HG03457 (cell line): ENCODE data around the gene ZNF284.
"Not testable (repeated sequence)": the region's sequence is repeated elsewhere in the genome, so short reads cannot be mapped to it uniquely, and the experiment has no call there.

Experiments
- ATAC-seq: cut with Tn5 transposase; IDR thresholded peaks from one replicate; pipeline ENCODE4 v1.9.1; 2021; ENCODE audit warnings: moderate number of reproducible peaks; ENCODE audit not compliant: unreplicated experiment

ZNF284 gene

GRCh38 chr19:44109458-44109857, 37.5 kb downstream of the ZNF284 start:
- ATAC-seq: no peak

GRCh38 chr19:44111910-44112463, 40.0 kb downstream of the ZNF284 start:
- ATAC-seq: no peak

GRCh38 chr19:44112802-44113137, 40.8 kb downstream of the ZNF284 start:
- no peak for ATAC-seq

GRCh38 chr19:44113138-44113783, 41.3 kb downstream of the ZNF284 start, which contains the start of gene ZNF225:
Gene ZNF225 (plus strand): TSS chr19:44113399. CDS start chr19:44115828, 2,429 bp downstream.
- ATAC-seq: peak; percentile 81

- ATAC-seq: no peak
These were observed 41.9 kb downstream of the ZNF284 start for GRCh38 chr19:44113784-44114390.

GRCh38 chr19:44121162-44121561, 49.2 kb downstream of the ZNF284 start:
- ATAC-seq: not testable (repeated sequence)

- ATAC-seq: no peak
These were observed 60.0 kb downstream of the ZNF284 start for GRCh38 chr19:44131955-44132354.
